Stimulated activated CD4-positive, alpha-beta T cell treated with anti-CD3 and anti-CD28 coated beads, Interleukin-15, amount 100 ng/mL, for 48 hours (primary cell): ENCODE data around the gene CUL1.

Experiments
- DNase-seq, 2 donors: peaks; one replicate each; pipeline ENCODE4 v3.0.0-alpha.2; 2020; ENCODE audit warnings: low read depth in 2 of 2

CUL1 gene

GRCh38 chr7:148804343-148805235 lies 105.9 kb downstream of the CUL1 start:
- DNase-seq = no peak

- no peak for DNase-seq
These were observed 107.5 kb downstream of the CUL1 start for GRCh38 chr7:148806187-148806586.

- no peak for DNase-seq
These were observed 108.7 kb downstream of the CUL1 start for GRCh38 chr7:148807436-148807835.

- no peak for DNase-seq
These were observed 111.2 kb downstream of the CUL1 start for GRCh38 chr7:148809856-148810255.

- DNase-seq = no peak
These were observed 113.2 kb downstream of the CUL1 start for GRCh38 chr7:148811892-148812291.

- no peak for DNase-seq
These were observed 115.2 kb downstream of the CUL1 start for GRCh38 chr7:148813890-148814289.

- no peak for DNase-seq
These were observed 116.3 kb downstream of the CUL1 start for GRCh38 chr7:148814922-148815559.

- no peak for DNase-seq
These were observed 116.9 kb downstream of the CUL1 start for GRCh38 chr7:148815612-148816011.

GRCh38 chr7:148819697-148820360 lies 121.1 kb downstream of the CUL1 start:
- DNase-seq = no peak

GRCh38 chr7:148821422-148821821 lies 122.7 kb downstream of the CUL1 start:
- DNase-seq = no peak

- DNase-seq = no peak
These were observed 126.2 kb downstream of the CUL1 start for GRCh38 chr7:148824864-148825263.

- no peak for DNase-seq
These were observed 126.6 kb downstream of the CUL1 start for GRCh38 chr7:148825338-148825737.

GRCh38 chr7:148828965-148829364 lies 130.3 kb downstream of the CUL1 start:
- no peak for DNase-seq

- no peak for DNase-seq
These were observed 132.4 kb downstream of the CUL1 start for GRCh38 chr7:148830897-148831692.

GRCh38 chr7:148831782-148832181 lies 133.1 kb downstream of the CUL1 start:
- DNase-seq = no peak

- no peak for DNase-seq
These were observed 135.9 kb downstream of the CUL1 start for GRCh38 chr7:148834605-148835004.

GRCh38 chr7:148835854-148836253 lies 137.2 kb downstream of the CUL1 start:
- no peak for DNase-seq

GRCh38 chr7:148838905-148839304 lies 140.2 kb downstream of the CUL1 start:
- DNase-seq = no peak

GRCh38 chr7:148847815-148848734 lies 149.4 kb downstream of the CUL1 start:
- DNase-seq = no peak

GRCh38 chr7:148849393-148850098 lies 150.8 kb downstream of the CUL1 start:
- DNase-seq = no peak
